ENCODE measurements around the gene MYO16.

DNA sequence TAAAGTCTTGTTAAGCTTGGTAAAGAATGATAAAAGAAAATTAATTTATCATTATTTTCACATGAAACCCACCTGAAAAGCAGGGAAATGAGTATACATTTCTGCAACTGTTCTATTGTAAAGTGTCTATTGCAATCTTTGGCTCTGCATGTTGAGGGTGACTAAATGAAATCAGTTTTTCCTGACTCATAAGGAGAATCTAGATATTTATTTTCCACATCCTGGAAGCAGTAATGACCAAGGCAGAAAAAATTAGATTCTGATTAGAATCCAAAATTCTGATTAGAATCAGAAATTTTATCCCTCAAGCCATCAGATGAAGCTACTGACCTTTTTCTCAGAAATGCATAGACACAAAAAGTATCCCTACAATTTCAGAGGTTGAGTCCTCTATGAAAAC lies 178.4 kb downstream of the MYO16 start:
- TF ChIP-seq, protein P1, sequence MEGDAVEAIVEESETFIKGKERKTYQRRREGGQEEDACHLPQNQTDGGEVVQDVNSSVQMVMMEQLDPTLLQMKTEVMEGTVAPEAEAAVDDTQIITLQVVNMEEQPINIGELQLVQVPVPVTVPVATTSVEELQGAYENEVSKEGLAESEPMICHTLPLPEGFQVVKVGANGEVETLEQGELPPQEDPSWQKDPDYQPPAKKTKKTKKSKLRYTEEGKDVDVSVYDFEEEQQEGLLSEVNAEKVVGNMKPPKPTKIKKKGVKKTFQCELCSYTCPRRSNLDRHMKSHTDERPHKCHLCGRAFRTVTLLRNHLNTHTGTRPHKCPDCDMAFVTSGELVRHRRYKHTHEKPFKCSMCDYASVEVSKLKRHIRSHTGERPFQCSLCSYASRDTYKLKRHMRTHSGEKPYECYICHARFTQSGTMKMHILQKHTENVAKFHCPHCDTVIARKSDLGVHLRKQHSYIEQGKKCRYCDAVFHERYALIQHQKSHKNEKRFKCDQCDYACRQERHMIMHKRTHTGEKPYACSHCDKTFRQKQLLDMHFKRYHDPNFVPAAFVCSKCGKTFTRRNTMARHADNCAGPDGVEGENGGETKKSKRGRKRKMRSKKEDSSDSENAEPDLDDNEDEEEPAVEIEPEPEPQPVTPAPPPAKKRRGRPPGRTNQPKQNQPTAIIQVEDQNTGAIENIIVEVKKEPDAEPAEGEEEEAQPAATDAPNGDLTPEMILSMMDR (IDR thresholded peaks at IDR 0.05) = no peak
- TF ChIP-seq POLR2A (IDR thresholded peaks at IDR 0.05) = no peak
